Endothelial cell of umbilical vein (primary cell): Measurements from ENCODE around the gene CBLN3. TPM values are rescaled to one million over a fixed set of nuclear protein-coding genes. Genes with fewer than 3 reads are reported as not detected.

Source experiments
- BruUV-seq: library from RNA; stranded (reverse); fragments of 400-500 nt; replicated peaks from 2 replicates; lab custom pipeline; 2021; lab: Mats Ljungman, UMichigan
- CTCF ChIA-PET: fragments of 300-600, 350-600 bp; sonication (Branson Sonifier 250); formaldehyde crosslinking; loops from one replicate; lab custom pipeline; 2021; ENCODE audit warnings: antibody characterized with exemption, inconsistent platforms; lab: Charles Lee
- POLR2A ChIA-PET: fragments of 300-600, 350-600 bp; sonication (Branson Sonifier 250); formaldehyde crosslinking; loops from one replicate; lab custom pipeline; 2021; ENCODE audit warnings: antibody characterized with exemption, inconsistent platforms; lab: Charles Lee
- DNase-seq: peaks from one replicate; pipeline ENCODE4 v3.0.0-alpha.2; 2011; ENCODE audit warnings: low read depth, low spot score
- FAIRE-seq: peaks from 2 replicates; lab custom pipeline; 2011; peaks lifted over from hg19 to GRCh38; lab: Jason Lieb, UNC
- H2AFZ ChIP-seq: 2 replicates; pipeline ENCODE4 v1.6.0; 2012; ENCODE audit warnings: low read depth, low read length, control low read depth, inconsistent platforms
- H3K27ac ChIP-seq: 2 replicates; pipeline ENCODE4 v1.5.1; 2011; ENCODE audit warnings: low read depth, mild to moderate bottlenecking, control low read depth, low read length, moderate library complexity; ENCODE audit not compliant: insufficient read depth
- H3K27me3 ChIP-seq, 2 experiments: 2 replicates each; pipeline versions ENCODE4 v1.6.0 to v1.6.1; 2011; ENCODE audit warnings: low read length in 2 of 2, mixed read lengths in 1 of 2; ENCODE audit not compliant: control insufficient read depth in 2 of 2, insufficient read depth in 2 of 2
- H3K36me3 ChIP-seq, 2 experiments: 2 replicates in 1 of 2; 3 replicates in 1 of 2; pipeline ENCODE4 v1.5.1; 2011; ENCODE audit warnings: low read length in 2 of 2, mild to moderate bottlenecking in 1 of 2, moderate library complexity in 1 of 2; ENCODE audit not compliant: control insufficient read depth in 2 of 2, insufficient read depth in 2 of 2; ENCODE audit errors: extremely low read depth in 1 of 2
- H3K4me1 ChIP-seq: 3 replicates; pipeline ENCODE4 v1.5.1; 2011; ENCODE audit warnings: mild to moderate bottlenecking, low read length; ENCODE audit not compliant: control insufficient read depth, insufficient read depth; ENCODE audit errors: extremely low read depth
- H3K4me2 ChIP-seq: 2 replicates; pipeline ENCODE4 v1.6.1; 2011; ENCODE audit warnings: low read length, control low read depth, mixed read lengths; ENCODE audit not compliant: insufficient read depth
- H3K4me3 ChIP-seq, 3 experiments: fragments of 200-600 bp in 1 of 3; sonication (generic), shearing (Covaris generic) in 1 of 3; replicated peaks in 1 of 3; 2 replicates each; pipeline ENCODE4 v1.5.1; 2011 to 2016; ENCODE audit warnings: control low read depth in 3 of 3, low read length in 3 of 3, mild to moderate bottlenecking in 2 of 3, inconsistent platforms in 1 of 3, low read depth in 1 of 3, moderate library complexity in 1 of 3; ENCODE audit not compliant: insufficient read depth in 1 of 3
- H3K79me2 ChIP-seq: 2 replicates; pipeline ENCODE4 v1.6.0; 2012; ENCODE audit warnings: low read length, inconsistent platforms; ENCODE audit not compliant: control insufficient read depth, insufficient read depth
- H3K9ac ChIP-seq: replicated peaks from 2 replicates; pipeline ENCODE3; 2011; ENCODE audit warnings: low read length, control low read depth; ENCODE audit not compliant: insufficient read depth; ENCODE audit errors: extremely low read depth
- H3K9me1 ChIP-seq: replicated peaks from 3 replicates; pipeline ENCODE4 v1.6.0; 2011; ENCODE audit warnings: mild to moderate bottlenecking, low read length; ENCODE audit not compliant: control insufficient read depth, insufficient read depth; ENCODE audit errors: extremely low read depth
- H3K9me3 ChIP-seq: replicated peaks from 2 replicates; pipeline ENCODE4 v1.5.1; 2012; ENCODE audit warnings: low read length, inconsistent platforms; ENCODE audit not compliant: control insufficient read depth, insufficient read depth
- H4K20me1 ChIP-seq: replicated peaks from 2 replicates; pipeline ENCODE3; 2011; ENCODE audit warnings: mild to moderate bottlenecking, low read length; ENCODE audit not compliant: control insufficient read depth, insufficient read depth; ENCODE audit errors: extremely low read depth
- CTCF ChIP-seq, 2 donors: IDR thresholded peaks; 1 replicate in 1 of 2; 2 replicates in 1 of 2; pipeline ENCODE4 v1.5.1; 2011; ENCODE audit warnings: low read length in 2 of 2, mild to moderate bottlenecking in 2 of 2, moderate library complexity in 2 of 2, control low read depth in 1 of 2, inconsistent platforms in 1 of 2, low read depth in 1 of 2; ENCODE audit not compliant: insufficient read depth in 1 of 2; ENCODE audit errors: extremely low read depth in 1 of 2
- EZH2 ChIP-seq: IDR thresholded peaks from 2 replicates; pipeline ENCODE4 v1.6.1; 2012; ENCODE audit warnings: borderline replicate concordance, low read depth, mild to moderate bottlenecking, moderate library complexity, low read length, inconsistent platforms; ENCODE audit not compliant: severe bottlenecking
- FOS ChIP-seq: IDR thresholded peaks from 2 replicates; pipeline ENCODE4 v1.6.1; 2011; ENCODE audit warnings: mild to moderate bottlenecking, low read length, moderate library complexity, borderline replicate concordance; ENCODE audit not compliant: insufficient read depth
- GATA2 ChIP-seq: IDR thresholded peaks from 2 replicates; pipeline ENCODE4 v1.7.0; 2011; ENCODE audit warnings: low read depth, mild to moderate bottlenecking, moderate library complexity, mixed read lengths, low read length; ENCODE audit not compliant: insufficient read length, insufficient read depth
- JUN ChIP-seq: IDR thresholded peaks from 2 replicates; pipeline ENCODE4 v1.6.1; 2011; ENCODE audit warnings: borderline replicate concordance, low read depth; ENCODE audit not compliant: insufficient read length, insufficient read depth
- MAX ChIP-seq: IDR thresholded peaks from 2 replicates; pipeline ENCODE4 v1.6.1; 2011; ENCODE audit not compliant: insufficient read depth, insufficient read length
- MYC ChIP-seq: IDR thresholded peaks from one replicate; pipeline ENCODE4 v1.6.1; 2011; ENCODE audit warnings: mild to moderate bottlenecking, low read depth, low read length
- POLR2A ChIP-seq: IDR thresholded peaks from 2 replicates; pipeline ENCODE4 v1.6.1; 2012; ENCODE audit warnings: low read depth, mild to moderate bottlenecking, control low read depth, low read length
- POLR2AphosphoS5 ChIP-seq: IDR thresholded peaks from 2 replicates; pipeline ENCODE4 v1.6.1; 2012; ENCODE audit warnings: low read depth, mild to moderate bottlenecking, control low read depth, low read length, moderate library complexity; ENCODE audit not compliant: insufficient read depth
- dilution Hi-C: fragments of 300-500 bp; cut with MboI; formaldehyde crosslinking; loops from one replicate; pipeline ENCODE4 v1.15.0; 2019; ENCODE audit warnings: low sequenced_read_pairs; ENCODE audit not compliant: extremely low pct_ligation_motif_present
- intact Hi-C: fragments of 100-400 bp; cut with micrococcal nuclease; formaldehyde crosslinking; loops from one replicate; pipeline ENCODE4 v1.10.0; 2022
- polyA plus RNA-seq, 4 experiments: library from polyadenylated mRNA; depleted of rRNA in 3 of 4; stranded (reverse) in 3 of 4; unstranded in 1 of 4; fragments of >200 nt; gene quantifications; 2 replicates each; pipeline versions ENCODE4 v1.2.1 to v1.2.3, GENCODE V29; 2011 to 2012; ENCODE audit warnings: missing spikeins in 1 of 4
- total RNA-seq: library from RNA; stranded (reverse); gene quantifications from 2 replicates; pipeline ENCODE4 v1.2.3, GENCODE V29; 2021

The CBLN3 gene
- total and polyA plus RNA-seq, 2 donors (not counting 3 experiments of a cell fraction or from before 2014, with no cell fraction given), result 7.9 to 8.6 TPM

GRCh38 chr14:24428628-24429394 lies 657 bp downstream of the CBLN3 start:
- BruUV-seq, result no TSS peak
- no peak overlapping the region for H3K4me2 ChIP-seq
- POLR2A ChIA-PET, result no interaction called here

GRCh38 chr14:24427537-24428508 lies 1.6 kb downstream of the CBLN3 start:
- peaks cover 20% of the 10 kb centered on the region for H3K79me2 ChIP-seq
- H3K4me3 ChIP-seq, result no peak overlapping the region
- FAIRE-seq (no peak), DNase-seq (no peak)
- peaks cover 68% of the 10 kb centered on the region for H3K4me1 ChIP-seq
- BruUV-seq, result no TSS peak
- H4K20me1 ChIP-seq, result no peaks in the 10 kb centered on the region
- ChIA-PET POLR2A (no interaction called here), CTCF (interaction anchor here (1.0 to 2.4 kb wide), 3 partner anchors 8 to 94 kb away, joined by 3 to 6 read pairs (median 4); no protein-coding TSS in a partner anchor)
- H3K9ac ChIP-seq, result no peak overlapping the region
- H3K9me3 ChIP-seq, result no peaks in the 10 kb centered on the region
- no peaks in the 10 kb centered on the region for H3K9me1 ChIP-seq
- no peaks in the 10 kb centered on the region for H3K27me3 ChIP-seq
- dilution Hi-C loops (no loop called here), intact Hi-C loops (no loop called here)
- H2AFZ ChIP-seq, result no peak overlapping the region
- no peak overlapping the region for H3K4me2 ChIP-seq
- peaks cover under 1 to 9% of the 10 kb centered on the region in 2 experiments for H3K36me3 ChIP-seq
- no peak for TF ChIP-seq FOS
- no peak for TF ChIP-seq POLR2A
- TF ChIP-seq MAX, result no peak
- no peak for TF ChIP-seq MYC
- TF ChIP-seq EZH2, result no peak
- TF ChIP-seq POLR2AphosphoS5, result no peak
- TF ChIP-seq JUN, result no peak
- TF ChIP-seq CTCF (IDR thresholded peaks at IDR 0.05; ENCODE audit: extremely low read depth in 1 of 2, insufficient read depth in 1 of 2, low read depth in 1 of 2, low read length in 2 of 2), result no peak
- no peak for TF ChIP-seq GATA2
- no peak overlapping the region for H3K27ac ChIP-seq

More at GRCh38 chr14:24428628-24429394, 657 bp downstream of the CBLN3 start:
- H3K9me1 ChIP-seq, result no peaks in the 10 kb centered on the region
- TF ChIP-seq FOS (no peak), POLR2AphosphoS5 (no peak), MAX (no peak)
- FAIRE-seq (no peak), DNase-seq (no peak)
- peak overlapping the region; percentile 95 for H3K9ac ChIP-seq
- no peaks in the 10 kb centered on the region for H4K20me1 ChIP-seq
- H3K9me3 ChIP-seq, result no peaks in the 10 kb centered on the region
- H3K27ac ChIP-seq, result peak overlapping the region; percentile 94
- peaks cover 23% of the 10 kb centered on the region for H3K79me2 ChIP-seq
- no peak overlapping the region for H2AFZ ChIP-seq
- H3K4me1 ChIP-seq, result peaks cover 66% of the 10 kb centered on the region
- intact Hi-C loops, result no loop called here
- peaks cover 7 to 14% of the 10 kb centered on the region in 2 experiments for H3K36me3 ChIP-seq
- no peaks in the 10 kb centered on the region for H3K27me3 ChIP-seq
- CTCF ChIA-PET, result interaction anchor here (0.8 to 10.2 kb wide), 4 partner anchors 15 to 98 kb away, joined by 4 to 811 read pairs (median 6); partner anchors contain the start of genes ADCY4 and RIPK3
- dilution Hi-C loops, result no loop called here
- H3K4me3 ChIP-seq, result no peak overlapping the region
